WERI-Rb-1 (cell line): ENCODE results near the gene PRPF40A.

ENCODE experiments used
- DNase-seq: peaks from one replicate; pipeline ENCODE4 v3.0.0-alpha.2; 2020
- H3K27ac ChIP-seq: fragments of 250-450 bp; sonication (Bioruptor Pico); 2 replicates; pipeline ENCODE4 v1.5.1; 2020; ENCODE audit warnings: mild to moderate bottlenecking, moderate library complexity
- H3K27me3 ChIP-seq: fragments of 250-450 bp; sonication (Bioruptor Pico); 2 replicates; pipeline ENCODE4 v1.5.1; 2021; ENCODE audit warnings: mild to moderate bottlenecking, low read depth, moderate library complexity; ENCODE audit not compliant: insufficient read depth, severe bottlenecking
- H3K36me3 ChIP-seq: fragments of 250-450 bp; sonication (Bioruptor Pico); 2 replicates; pipeline ENCODE4 v1.5.1; 2020; ENCODE audit warnings: mild to moderate bottlenecking, moderate library complexity
- H3K4me3 ChIP-seq: 2 replicates; pipeline ENCODE4 v1.5.1; 2011; ENCODE audit warnings: low read depth, mild to moderate bottlenecking, control low read depth, low read length
- H3K9me3 ChIP-seq: fragments of 250-450 bp; sonication (Bioruptor Pico); 2 replicates; pipeline ENCODE4 v1.5.1; 2021; ENCODE audit warnings: mild to moderate bottlenecking, moderate library complexity; ENCODE audit not compliant: severe bottlenecking
- CTCF ChIP-seq: IDR thresholded peaks from 2 replicates; pipeline ENCODE4 v1.5.1; 2011; ENCODE audit warnings: low read depth, mild to moderate bottlenecking, control low read depth, inconsistent platforms, low read length

PRPF40A gene

GRCh38 chr2:152606081-152606480, 111.2 kb downstream of the PRPF40A start:
- H3K27me3 ChIP-seq: no peaks in the 10 kb centered on the region
- no peaks in the 10 kb centered on the region for H3K9me3 ChIP-seq
- H3K4me3 ChIP-seq: no peak overlapping the region
- no peak for TF ChIP-seq CTCF
- no peak for DNase-seq
- peaks cover 9% of the 10 kb centered on the region; the same call in 1 of the 2 replicates for H3K36me3 ChIP-seq
- no peak overlapping the region for H3K27ac ChIP-seq

- no peak for TF ChIP-seq CTCF
These were observed 114.1 kb downstream of the PRPF40A start for GRCh38 chr2:152603166-152603565.

GRCh38 chr2:152602750-152603149, 114.5 kb downstream of the PRPF40A start:
- Histone ChIP-seq H3K4me3 (no peak overlapping the region), H3K36me3 (peaks cover under 1% of the 10 kb centered on the region; the same call in 1 of the 2 replicates), H3K9me3 (no peaks in the 10 kb centered on the region), H3K27ac (no peak overlapping the region), H3K27me3 (no peaks in the 10 kb centered on the region)
- no peak for DNase-seq
- TF ChIP-seq CTCF: no peak

More at GRCh38 chr2:152603166-152603565, 114.1 kb downstream of the PRPF40A start:
- no peak overlapping the region for H3K4me3 ChIP-seq
- no peaks in the 10 kb centered on the region for H3K27me3 ChIP-seq
- no peak overlapping the region for H3K27ac ChIP-seq
- H3K9me3 ChIP-seq: no peaks in the 10 kb centered on the region
- H3K36me3 ChIP-seq: peaks cover 3% of the 10 kb centered on the region; the same call in 1 of the 2 replicates
- DNase-seq: no peak
